Muscle of back (tissue), 13 donors: ENCODE results near the gene CXorf58. TPM values are rescaled to one million over a fixed set of nuclear protein-coding genes. Genes with fewer than 3 reads are reported as not detected.
A peak's percentile ranks its signal among the peaks of the same experiment; 100 is the strongest.
"Not testable (repeated sequence)": the region's sequence is repeated elsewhere in the genome, so short reads cannot be mapped to it uniquely, and the experiment has no call there.

ENCODE experiments used
- DNase-seq, 3 donors: peaks; one replicate each; pipeline versions ENCODE4 v3.0.0 to v3.0.0-alpha.2; 2013
- long read RNA-seq, 9 donors: transcript quantifications; one replicate each; lab custom pipeline, GENCODE V29; 2026
- polyA plus RNA-seq, 10 donors: library from polyadenylated mRNA; unstranded; fragments of 120-200 nt; gene quantifications; one replicate each; pipeline ENCODE4 v1.2.1, GENCODE V29; 2013; ENCODE audit not compliant: insufficient read length in 10 of 10

Gene CXorf58
- under 1 TPM in 2 of 10 donors, not detected in 8; 0.08 to 0.10 TPM for polyA plus RNA-seq
- long read RNA-seq, donor 1 = 0 reads
- long read RNA-seq, donor 2 = 0 reads
- long read RNA-seq, donor 3 = 0 reads
- long read RNA-seq, donor 4 = 0 reads
- long read RNA-seq, donor 5 = 0 reads
- long read RNA-seq, donor 6 = 0 reads
- long read RNA-seq, donor 7 = 0 reads
- long read RNA-seq, donor 8 = 0 reads
- long read RNA-seq, donor 9 = 0 reads

GRCh38 chrX:23907498-23908218 is at the start of gene CXorf58, which contains the start of gene APOO:
Gene CXorf58, plus strand, starts transcription at chrX:23908006. Its CDS starts 2,297 bp downstream, at chrX:23910303.
Gene APOO, minus strand, starts transcription at chrX:23907938. Its CDS starts 236 bp downstream, at chrX:23907702.
- DNase-seq = peak; percentile 88 to 96 (median 94)

- not testable (repeated sequence) for DNase-seq
Measured at GRCh38 chrX:23859238-23859637, 48.6 kb upstream of the CXorf58 start.

GRCh38 chrX:23861215-23861896 is 46.5 kb upstream of the CXorf58 start:
- no peak for DNase-seq

- DNase-seq = not testable (repeated sequence)
Measured at GRCh38 chrX:23861952-23862351, 45.9 kb upstream of the CXorf58 start.

- DNase-seq = no peak
Measured at GRCh38 chrX:23864742-23865326, 43.0 kb upstream of the CXorf58 start.

GRCh38 chrX:23870041-23870440 is 37.8 kb upstream of the CXorf58 start:
- DNase-seq = no peak

GRCh38 chrX:23871905-23872546 is 35.8 kb upstream of the CXorf58 start:
- DNase-seq = peak in 1 of 3 donors; percentile 10

- no peak for DNase-seq
Measured at GRCh38 chrX:23879380-23880090, 28.3 kb upstream of the CXorf58 start.

- DNase-seq = peak in 1 of 3 donors; percentile 49
Measured at GRCh38 chrX:23883737-23884354, 24.0 kb upstream of the CXorf58 start.

- peak in 1 of 3 donors; percentile 49 for DNase-seq
Measured at GRCh38 chrX:23884427-23885024, 23.3 kb upstream of the CXorf58 start.

- DNase-seq = no peak
Measured at GRCh38 chrX:23885803-23886202, 22.0 kb upstream of the CXorf58 start.

GRCh38 chrX:23887451-23887850 is 20.4 kb upstream of the CXorf58 start:
- DNase-seq = no peak

- DNase-seq = no peak
Measured at GRCh38 chrX:23887918-23888317, 19.9 kb upstream of the CXorf58 start.

- peak in 1 of 3 donors; percentile 26 for DNase-seq
Measured at GRCh38 chrX:23888887-23889501, 18.8 kb upstream of the CXorf58 start.

- DNase-seq = no peak
Measured at GRCh38 chrX:23890933-23891332, 16.9 kb upstream of the CXorf58 start.

GRCh38 chrX:23894993-23895392 is 12.8 kb upstream of the CXorf58 start:
- DNase-seq = not testable (repeated sequence)

GRCh38 chrX:23896539-23896938 is 11.3 kb upstream of the CXorf58 start:
- not testable (repeated sequence) for DNase-seq

- no peak for DNase-seq
Measured at GRCh38 chrX:23896981-23897380, 10.8 kb upstream of the CXorf58 start.

GRCh38 chrX:23898412-23898959 is 9.3 kb upstream of the CXorf58 start:
- no peak for DNase-seq
